Umbilical cord (tissue), 2 donors: ENCODE measurements around the gene NSUN4. TPM values are rescaled to one million over a fixed set of nuclear protein-coding genes. Genes with fewer than 3 reads are reported as not detected.
A peak's percentile ranks its signal among the peaks of the same experiment; 100 is the strongest.

ENCODE experiments used
- DNase-seq: peaks from one replicate; pipeline ENCODE4 v3.0.0-alpha.2; 2015; ENCODE audit warnings: low spot score
- total RNA-seq: library from RNA; depleted of rRNA; stranded (reverse); fragments of >200 nt; gene quantifications from one replicate; pipeline ENCODE4 v1.2.3, GENCODE V29; 2014; ENCODE audit warnings: low replicate concordance; ENCODE audit not compliant: insufficient read depth

The NSUN4 gene
- total RNA-seq, 1 donor from 2014 or later = 40.0 TPM

- no peak for DNase-seq
Observed at GRCh38 chr1:46405197-46405555, 64.6 kb downstream of the NSUN4 start.

GRCh38 chr1:46405724-46406123, 65.1 kb downstream of the NSUN4 start:
- no peak for DNase-seq

GRCh38 chr1:46406881-46407608, 66.4 kb downstream of the NSUN4 start:
- DNase-seq = peak; percentile 44

GRCh38 chr1:46407636-46408035, 67.0 kb downstream of the NSUN4 start:
- DNase-seq = no peak

DNA sequence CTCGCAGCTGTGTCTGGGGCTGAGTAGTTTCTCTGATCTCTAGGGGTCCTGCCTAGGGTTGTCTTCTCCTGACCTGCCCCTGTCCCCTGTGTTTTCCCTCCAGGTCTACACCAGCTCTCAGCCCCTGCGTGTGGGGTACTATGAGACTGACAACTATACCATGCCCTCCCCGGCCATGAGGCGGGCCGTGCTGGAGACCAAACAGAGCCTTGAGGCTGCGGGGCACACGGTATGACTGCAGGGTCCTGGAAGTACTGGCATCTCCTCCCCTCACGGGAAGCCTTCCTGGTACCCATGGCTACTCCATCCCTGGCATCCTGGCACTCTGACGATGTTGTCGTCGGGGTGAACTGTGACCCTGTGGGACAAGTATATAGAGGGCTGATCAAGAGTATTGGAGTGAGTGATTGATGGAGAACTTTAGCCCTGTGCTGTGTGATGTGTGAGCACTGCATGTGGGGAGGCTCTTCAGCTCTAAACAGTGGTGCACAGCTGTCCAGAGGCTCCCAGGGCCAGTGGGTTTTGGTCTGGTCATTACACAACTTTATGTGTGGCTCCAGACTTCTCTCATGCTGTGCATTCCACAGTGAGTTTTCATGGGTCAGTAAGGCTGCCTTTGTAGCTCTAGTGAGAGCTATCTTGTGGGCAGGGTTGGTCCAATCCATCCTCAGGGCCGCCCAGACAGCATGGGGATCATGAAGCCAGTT, 67.9 kb downstream of the NSUN4 start:
- DNase-seq = peak; percentile 27

- DNase-seq = no peak
Observed at GRCh38 chr1:46409063-46409372, 68.4 kb downstream of the NSUN4 start.

DNA sequence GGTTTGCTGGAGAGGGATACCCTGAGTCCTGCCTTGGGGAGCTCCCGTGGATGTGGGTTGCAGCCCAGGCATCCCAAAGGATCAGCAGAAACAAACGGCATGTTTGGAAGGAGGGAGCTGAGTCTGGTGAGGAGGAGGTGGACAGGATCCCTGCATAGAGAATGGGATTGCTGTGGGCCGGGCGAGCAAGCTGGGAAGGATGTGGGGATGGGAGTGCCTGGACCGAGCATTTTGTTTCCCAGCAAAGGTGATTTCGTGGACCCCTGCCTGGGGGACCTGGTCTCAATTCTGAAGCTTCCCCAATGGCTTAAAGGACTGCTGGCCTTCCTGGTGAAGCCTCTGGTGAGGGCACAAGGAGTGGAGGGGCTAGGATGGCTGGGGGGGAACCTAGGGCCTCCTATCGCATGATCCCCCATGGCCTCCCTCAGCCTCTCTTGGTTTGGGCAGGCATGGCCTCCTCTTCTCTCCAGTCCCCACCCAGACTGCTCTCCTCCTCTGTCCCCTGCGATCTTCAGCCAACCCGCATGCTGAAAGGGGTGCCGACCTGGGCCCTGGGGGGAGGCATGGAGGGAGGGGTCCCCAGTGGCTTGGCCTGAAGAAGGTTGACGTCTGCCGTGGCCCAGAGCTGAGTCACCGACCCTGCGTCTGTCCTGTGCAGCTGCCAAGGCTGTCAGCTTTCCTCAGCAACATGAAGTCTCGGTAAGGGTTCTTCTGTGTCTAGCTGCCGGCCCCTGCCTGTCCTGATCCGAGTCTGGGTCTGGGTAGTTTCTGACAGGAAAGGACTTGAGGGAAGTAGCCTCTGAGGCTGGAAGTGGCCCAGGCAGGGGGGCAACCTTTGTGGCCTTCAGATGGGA, 69.8 kb downstream of the NSUN4 start:
- no peak for DNase-seq

- no peak for DNase-seq
Observed at GRCh38 chr1:46411010-46411405, 70.4 kb downstream of the NSUN4 start.

Other genes with a start within 250 kb of the NSUN4 start
- 6.7 TPM for gene PIK3R3, start 208.2 kb upstream of the NSUN4 start, total RNA-seq
- gene TSPAN1, start 165.7 kb upstream of the NSUN4 start, total RNA-seq = not detected
- not detected for gene P3R3URF, start 164.3 kb upstream of the NSUN4 start, total RNA-seq
- gene POMGNT1, start 142.4 kb upstream of the NSUN4 start, total RNA-seq = 31.5 TPM
- gene LURAP1, start 137.5 kb upstream of the NSUN4 start, total RNA-seq = 4.3 TPM
- not detected for gene RAD54L, start 93.0 kb upstream of the NSUN4 start, total RNA-seq
- 47.7 TPM for gene LRRC41, start 37.2 kb upstream of the NSUN4 start, total RNA-seq
- gene UQCRH, start 37.1 kb upstream of the NSUN4 start, total RNA-seq = 218 TPM
- gene FAAH, start 53.5 kb downstream of the NSUN4 start, total RNA-seq = 0.72 TPM
- gene DMBX1, start 149.0 kb downstream of the NSUN4 start, total RNA-seq = 1.4 TPM
- not detected for gene KNCN, start 210.8 kb downstream of the NSUN4 start, total RNA-seq